ENCODE data around the gene TFB2M. TPM values are rescaled to one million over a fixed set of nuclear protein-coding genes. Genes with fewer than 3 reads are reported as not detected.
"Not testable (repeated sequence)": the region's sequence is repeated elsewhere in the genome, so short reads cannot be mapped to it uniquely, and the experiment has no call there.

The TFB2M gene
- total RNA-seq, 4 donors from 2014 or later = 9.1 to 12.9 (median 11.4) TPM

GRCh38 chr1:246576709-246577032 is 10.6 kb upstream of the TFB2M start:
- WGBS = 90% methylated on average over 3 of the region's 3 CpGs
- no peak overlapping the region for H3K4me3 ChIP-seq
- TF ChIP-seq POLR2AphosphoS5 (IDR thresholded peaks at IDR 0.05) = no peak
- TF ChIP-seq EP300 (IDR thresholded peaks at IDR 0.05) = no peak
- TF ChIP-seq POLR2A (IDR thresholded peaks at IDR 0.05; ENCODE audit: low read depth) = no peak
- TF ChIP-seq CTCF (IDR thresholded peaks at IDR 0.05) = no peak
- peaks cover 72 to 88% (median 86%) of the 10 kb centered on the region in 4 donors for H3K4me1 ChIP-seq
- H3K27ac ChIP-seq (replicated peaks in 1 of 4) = peak overlapping the region; percentile 70 to 84 (median 79)
- no peaks in the 10 kb centered on the region for H3K9me3 ChIP-seq
- no peak for DNase-seq (ENCODE audit: extremely low spot score)
- no peaks in the 10 kb centered on the region for H3K27me3 ChIP-seq
- intact Hi-C loops (cut with DNase I) = loop anchor here (5.0 kb wide), 1 partner anchor 46 kb away; no protein-coding TSS in a partner anchor
- H3K36me3 ChIP-seq = no peaks in the 10 kb centered on the region

GRCh38 chr1:246573491-246573890 is 7.4 kb upstream of the TFB2M start:
- H3K27ac ChIP-seq (replicated peaks in 1 of 4) = peak overlapping the region; percentile 91 to 100 (median 98)
- peaks cover 67 to 88% (median 84%) of the 10 kb centered on the region in 4 donors for H3K4me1 ChIP-seq
- no peaks in the 10 kb centered on the region for H3K36me3 ChIP-seq
- H3K4me3 ChIP-seq = peak overlapping the region in 3 of 4 donors; percentile 4 to 16 (median 10)
- TF ChIP-seq CTCF (IDR thresholded peaks at IDR 0.05) (no peak), POLR2A (IDR thresholded peaks at IDR 0.05; ENCODE audit: low read depth) (no peak)
- no peak for DNase-seq (ENCODE audit: extremely low spot score)
- H3K27me3 ChIP-seq = no peaks in the 10 kb centered on the region
- WGBS = 36% methylated on average over 6 of the region's 6 CpGs
- intact Hi-C loops (cut with DNase I) = no loop called here
- H3K9me3 ChIP-seq = no peaks in the 10 kb centered on the region

GRCh38 chr1:246572785-246573184 is 6.7 kb upstream of the TFB2M start:
- 48% methylated on average over 3 of the region's 3 CpGs for WGBS
- intact Hi-C loops (cut with DNase I) = no loop called here
- no peak for TF ChIP-seq POLR2AphosphoS5 (IDR thresholded peaks at IDR 0.05)
- no peak for DNase-seq (ENCODE audit: extremely low spot score)
- H3K9me3 ChIP-seq = no peaks in the 10 kb centered on the region
- H3K27me3 ChIP-seq = no peaks in the 10 kb centered on the region
- peaks cover 67 to 88% (median 82%) of the 10 kb centered on the region in 4 donors for H3K4me1 ChIP-seq
- H3K4me3 ChIP-seq = peak overlapping the region in 1 of 4 donors; percentile 16
- H3K36me3 ChIP-seq = no peaks in the 10 kb centered on the region
- peak overlapping the region; percentile 91 to 100 (median 98) for H3K27ac ChIP-seq (replicated peaks in 1 of 4)

- intact Hi-C loops (cut with DNase I) = no loop called here
- WGBS = 95% methylated on average over 1 of the region's 1 CpG
- Histone ChIP-seq H3K36me3 (no peaks in the 10 kb centered on the region), H3K27ac (replicated peaks in 1 of 4) (peak overlapping the region; percentile 91 to 100 (median 98)), H3K9me3 (no peaks in the 10 kb centered on the region), H3K4me3 (no peak overlapping the region), H3K4me1 (peaks cover 62 to 86% (median 75%) of the 10 kb centered on the region in 4 donors), H3K27me3 (no peaks in the 10 kb centered on the region)
- TF ChIP-seq EP300 (IDR thresholded peaks at IDR 0.05) (no peak), CTCF (IDR thresholded peaks at IDR 0.05) (no peak), POLR2A (IDR thresholded peaks at IDR 0.05; ENCODE audit: low read depth) (no peak), POLR2AphosphoS5 (IDR thresholded peaks at IDR 0.05) (no peak)
- DNase-seq (ENCODE audit: extremely low spot score) = no peak
Measured at GRCh38 chr1:246571953-246572352, 5.9 kb upstream of the TFB2M start.

- H3K9me3 ChIP-seq; DNase-seq (ENCODE audit: extremely low spot score); H3K36me3 ChIP-seq; intact Hi-C loops (cut with DNase I); H3K27me3 ChIP-seq; H3K4me3 ChIP-seq: not testable (repeated sequence)
- H3K4me1 ChIP-seq = peaks cover 57 to 80% (median 70%) of the 10 kb centered on the region in 4 donors
- 73% methylated on average over 4 of the region's 4 CpGs for WGBS
- peak overlapping the region; percentile 91 to 100 (median 98) for H3K27ac ChIP-seq (replicated peaks in 1 of 4)
- TF ChIP-seq POLR2AphosphoS5 (IDR thresholded peaks at IDR 0.05) = peak; percentile 12 to 32
Measured at GRCh38 chr1:246571309-246571708, 5.2 kb upstream of the TFB2M start.

All from esophagus muscularis mucosa (tissue), 4 donors.